A549 (cell line): ENCODE measurements around the gene HNRNPA3.

Experiments used
- EP300 ChIP-seq, 2 experiments: fragments of >200 bp; sonication (Bioruptor Twin); formaldehyde crosslinking; IDR thresholded peaks; 2 replicates in 1 of 2; 3 replicates in 1 of 2; pipeline ENCODE4 v1.6.1; 2016 to 2017
- HDAC2 ChIP-seq: fragments of 200-600 bp; sonication (generic); IDR thresholded peaks from 2 replicates; pipeline ENCODE4 v1.6.1; 2016
- POLR2A ChIP-seq: IDR thresholded peaks from 2 replicates; pipeline ENCODE4 v1.6.1; 2012; ENCODE audit warnings: mild to moderate bottlenecking, low read length
- RAD21 ChIP-seq, 2 experiments: fragments of >200 bp in 1 of 2; sonication (Bioruptor Twin) in 1 of 2; formaldehyde crosslinking in 1 of 2; IDR thresholded peaks in 1 of 2; conservative IDR thresholded peaks in 1 of 2; 2 replicates in 1 of 2; 3 replicates in 1 of 2; pipeline ENCODE4 v1.6.1; 2012 to 2018; ENCODE audit warnings: inconsistent platforms in 1 of 2
- ZFP36 ChIP-seq: fragments of 450-650 bp; IDR thresholded peaks from 2 replicates; pipeline ENCODE4 v1.6.1; 2014; ENCODE audit warnings: borderline replicate concordance; ENCODE audit not compliant: partially characterized antibody
- TF ChIP-seq, protein P1 (sequence below): fragments of >200 bp; sonication (Bioruptor Twin); formaldehyde crosslinking; IDR thresholded peaks from 3 replicates; pipeline ENCODE4 v1.5.1; 2016

DNA sequence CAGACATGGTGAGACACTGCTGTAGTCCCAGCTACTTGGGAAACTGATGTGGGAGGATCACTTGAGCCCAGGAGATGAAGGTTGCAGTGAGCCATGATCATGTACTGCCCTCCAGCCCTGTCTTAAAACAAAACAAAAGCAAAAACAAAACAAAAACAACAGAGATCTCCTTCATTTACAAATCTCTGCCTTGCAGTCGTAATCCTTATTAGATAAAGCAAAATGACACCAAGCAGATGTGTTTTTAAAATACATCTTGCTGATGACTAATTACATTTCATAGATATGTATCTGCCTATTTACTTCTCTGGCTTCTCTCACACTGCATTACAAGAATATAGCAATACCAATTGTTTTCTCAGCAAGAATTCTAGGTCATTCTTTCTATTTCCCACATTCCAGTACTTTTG lies 29.1 kb downstream of the HNRNPA3 start:
- TF ChIP-seq RAD21 (conservative IDR thresholded peaks at IDR 0.05 in 1 of 2, IDR thresholded peaks at IDR 0.05 in 1 of 2) (no peak), POLR2A (no peak), EP300 (IDR thresholded peaks at IDR 0.05) (no peak), HDAC2 (no peak), ZFP36 (no peak)
- TF ChIP-seq, protein P1, sequence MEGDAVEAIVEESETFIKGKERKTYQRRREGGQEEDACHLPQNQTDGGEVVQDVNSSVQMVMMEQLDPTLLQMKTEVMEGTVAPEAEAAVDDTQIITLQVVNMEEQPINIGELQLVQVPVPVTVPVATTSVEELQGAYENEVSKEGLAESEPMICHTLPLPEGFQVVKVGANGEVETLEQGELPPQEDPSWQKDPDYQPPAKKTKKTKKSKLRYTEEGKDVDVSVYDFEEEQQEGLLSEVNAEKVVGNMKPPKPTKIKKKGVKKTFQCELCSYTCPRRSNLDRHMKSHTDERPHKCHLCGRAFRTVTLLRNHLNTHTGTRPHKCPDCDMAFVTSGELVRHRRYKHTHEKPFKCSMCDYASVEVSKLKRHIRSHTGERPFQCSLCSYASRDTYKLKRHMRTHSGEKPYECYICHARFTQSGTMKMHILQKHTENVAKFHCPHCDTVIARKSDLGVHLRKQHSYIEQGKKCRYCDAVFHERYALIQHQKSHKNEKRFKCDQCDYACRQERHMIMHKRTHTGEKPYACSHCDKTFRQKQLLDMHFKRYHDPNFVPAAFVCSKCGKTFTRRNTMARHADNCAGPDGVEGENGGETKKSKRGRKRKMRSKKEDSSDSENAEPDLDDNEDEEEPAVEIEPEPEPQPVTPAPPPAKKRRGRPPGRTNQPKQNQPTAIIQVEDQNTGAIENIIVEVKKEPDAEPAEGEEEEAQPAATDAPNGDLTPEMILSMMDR, result no peak
